OCI-LY3 (cell line): ENCODE results near the gene ZNF280A.
"Not testable (repeated sequence)": the region's sequence is repeated elsewhere in the genome, so short reads cannot be mapped to it uniquely, and the experiment has no call there.

Experiments
- H2AFZ ChIP-seq: fragments of 200-600, 300-600 bp; shearing (Covaris generic); 2 replicates; pipeline ENCODE4 v1.6.0; 2014; ENCODE audit warnings: antibody characterized with exemption, low read depth, low read length
- H3K27ac ChIP-seq: fragments of 200-600, 300-600 bp; sonication (generic); 2 replicates; pipeline ENCODE4 v1.5.1; 2014; ENCODE audit warnings: mild to moderate bottlenecking, low read length, moderate library complexity, mixed read lengths
- H3K27me3 ChIP-seq: fragments of 200-600, 300-600 bp; sonication (generic); 2 replicates; pipeline ENCODE4 v1.6.1; 2014; ENCODE audit warnings: low read depth, low read length, mixed read lengths
- H3K36me3 ChIP-seq: fragments of 200-600, 300-600 bp; sonication (generic); replicated peaks from 2 replicates; pipeline ENCODE3; 2014; ENCODE audit warnings: low read depth, low read length, mixed read lengths
- H3K4me1 ChIP-seq: fragments of 300-600, 200-600 bp; sonication (generic); 2 replicates; pipeline ENCODE4 v1.6.1; 2014; ENCODE audit warnings: low read length, mixed read lengths
- H3K4me2 ChIP-seq: fragments of 200-600, 300-600 bp; sonication (generic); 2 replicates; pipeline ENCODE4 v1.6.1; 2014; ENCODE audit warnings: low read length, mixed read lengths
- H3K4me3 ChIP-seq: fragments of 300-600, 200-600 bp; sonication (generic); 2 replicates; pipeline ENCODE4 v1.5.1; 2014; ENCODE audit warnings: antibody characterized with exemption, mild to moderate bottlenecking, low read length, moderate library complexity
- H3K79me2 ChIP-seq: fragments of 300-600, 200-600 bp; shearing (Covaris generic); 2 replicates; pipeline ENCODE4 v1.6.1; 2014; ENCODE audit warnings: mild to moderate bottlenecking, low read length, mixed read lengths
- H3K9ac ChIP-seq: fragments of 300-600, 200-600 bp; shearing (Covaris generic); 2 replicates; pipeline ENCODE4 v1.6.0; 2014; ENCODE audit warnings: mild to moderate bottlenecking, low read length, moderate library complexity
- H3K9me3 ChIP-seq: fragments of 200-600, 300-600 bp; shearing (Covaris generic); 2 replicates; pipeline ENCODE4 v1.6.1; 2014; ENCODE audit warnings: low read length, mixed read lengths; ENCODE audit not compliant: insufficient read depth
- H4K20me1 ChIP-seq: fragments of 200-600, 300-600 bp; sonication (generic); 2 replicates; pipeline ENCODE4 v1.6.1; 2016; ENCODE audit warnings: low read length, mixed read lengths; ENCODE audit not compliant: insufficient read depth
- EZH2phosphoT487 ChIP-seq: fragments of 200-600 bp; shearing (Covaris generic); IDR thresholded peaks from 2 replicates; pipeline ENCODE4 v1.6.1; 2018; ENCODE audit warnings: antibody characterized with exemption, mixed run types, low read depth
- TF ChIP-seq, protein P1 (sequence below): fragments of 200-600, 300-600 bp; sonication (generic); IDR thresholded peaks from 2 replicates; pipeline ENCODE4 v1.5.1; 2014; ENCODE audit warnings: antibody characterized with exemption, low read length, low read depth

ZNF280A gene

DNA sequence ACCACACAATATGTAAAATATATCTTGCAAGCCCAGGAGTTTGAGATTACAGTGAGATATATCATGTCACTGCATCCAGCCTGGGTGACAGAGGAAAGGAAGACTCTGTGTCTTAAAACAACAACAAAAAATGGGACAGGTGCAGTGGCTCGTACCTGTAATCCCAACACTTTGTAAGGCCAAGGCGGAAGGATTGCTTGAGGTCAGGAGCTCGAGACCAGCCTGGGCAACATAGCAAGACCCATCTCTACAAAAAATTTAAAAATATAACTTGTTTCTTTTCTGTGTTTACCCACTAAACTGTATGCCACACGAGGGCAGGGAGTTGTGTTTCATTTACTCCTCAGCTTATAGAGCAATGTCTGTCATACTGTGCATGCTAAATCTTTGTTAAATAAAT is 3.1 kb downstream of the ZNF280A start:
- H2AFZ ChIP-seq = no peak overlapping the region
- TF ChIP-seq EZH2phosphoT487 = no peak
- TF ChIP-seq, protein P1, sequence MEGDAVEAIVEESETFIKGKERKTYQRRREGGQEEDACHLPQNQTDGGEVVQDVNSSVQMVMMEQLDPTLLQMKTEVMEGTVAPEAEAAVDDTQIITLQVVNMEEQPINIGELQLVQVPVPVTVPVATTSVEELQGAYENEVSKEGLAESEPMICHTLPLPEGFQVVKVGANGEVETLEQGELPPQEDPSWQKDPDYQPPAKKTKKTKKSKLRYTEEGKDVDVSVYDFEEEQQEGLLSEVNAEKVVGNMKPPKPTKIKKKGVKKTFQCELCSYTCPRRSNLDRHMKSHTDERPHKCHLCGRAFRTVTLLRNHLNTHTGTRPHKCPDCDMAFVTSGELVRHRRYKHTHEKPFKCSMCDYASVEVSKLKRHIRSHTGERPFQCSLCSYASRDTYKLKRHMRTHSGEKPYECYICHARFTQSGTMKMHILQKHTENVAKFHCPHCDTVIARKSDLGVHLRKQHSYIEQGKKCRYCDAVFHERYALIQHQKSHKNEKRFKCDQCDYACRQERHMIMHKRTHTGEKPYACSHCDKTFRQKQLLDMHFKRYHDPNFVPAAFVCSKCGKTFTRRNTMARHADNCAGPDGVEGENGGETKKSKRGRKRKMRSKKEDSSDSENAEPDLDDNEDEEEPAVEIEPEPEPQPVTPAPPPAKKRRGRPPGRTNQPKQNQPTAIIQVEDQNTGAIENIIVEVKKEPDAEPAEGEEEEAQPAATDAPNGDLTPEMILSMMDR = no peak
- no peak overlapping the region for H3K4me2 ChIP-seq
- H3K4me3 ChIP-seq = no peak overlapping the region
- H3K27me3 ChIP-seq = no peaks in the 10 kb centered on the region
- H3K4me1 ChIP-seq = peaks cover 9% of the 10 kb centered on the region
- no peaks in the 10 kb centered on the region for H4K20me1 ChIP-seq
- no peaks in the 10 kb centered on the region for H3K79me2 ChIP-seq
- H3K36me3 ChIP-seq = no peaks in the 10 kb centered on the region
- no peaks in the 10 kb centered on the region for H3K9me3 ChIP-seq
- H3K9ac ChIP-seq = no peak overlapping the region
- H3K27ac ChIP-seq = no peak overlapping the region

DNA sequence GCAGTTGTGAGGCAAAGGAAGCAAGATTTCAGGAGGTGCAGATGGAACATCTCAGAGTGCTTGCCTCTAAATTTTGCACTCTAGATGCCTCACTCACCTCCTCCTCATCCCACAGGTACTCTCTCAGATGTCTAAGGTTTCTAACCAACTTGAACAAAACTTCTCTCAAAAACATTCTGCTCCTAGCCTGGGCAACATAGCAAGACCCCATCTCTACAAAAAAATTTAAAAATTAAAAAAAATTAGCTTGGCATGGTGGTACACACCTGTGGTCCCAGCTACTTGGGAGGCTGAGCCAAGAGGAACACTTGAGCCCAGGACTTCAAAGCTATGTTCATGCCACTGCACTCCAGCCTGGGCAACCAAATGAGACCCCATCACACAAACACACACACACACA is 4.2 kb downstream of the ZNF280A start:
- Histone ChIP-seq H3K4me2 (no peak overlapping the region), H3K9me3 (no peaks in the 10 kb centered on the region), H3K36me3 (no peaks in the 10 kb centered on the region), H3K9ac (no peak overlapping the region), H3K4me3 (no peak overlapping the region), H3K27me3 (no peaks in the 10 kb centered on the region), H3K4me1 (peaks cover 5% of the 10 kb centered on the region), H4K20me1 (no peaks in the 10 kb centered on the region), H2AFZ (no peak overlapping the region), H3K79me2 (no peaks in the 10 kb centered on the region), H3K27ac (no peak overlapping the region)
- TF ChIP-seq, protein P1 = no peak

DNA sequence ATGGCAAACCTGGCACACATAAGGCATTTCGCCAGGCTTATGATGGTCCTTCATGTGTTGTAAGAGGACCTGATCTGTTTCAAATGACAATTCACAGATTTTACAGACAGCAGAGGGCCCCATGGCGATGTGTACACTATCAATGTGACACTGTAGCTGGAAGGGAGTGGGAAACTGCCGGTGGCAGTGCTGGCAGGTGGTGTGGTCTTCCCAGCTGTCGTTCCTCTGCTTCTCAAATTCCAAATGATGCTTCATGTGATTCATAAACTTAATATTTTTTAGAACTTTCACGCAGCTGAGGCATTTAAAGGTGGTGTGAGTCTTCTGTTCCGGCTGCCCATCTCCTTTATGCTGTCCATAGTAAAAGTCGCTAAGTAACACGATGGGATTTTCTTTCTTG is 5.6 kb downstream of the ZNF280A start:
- not testable (repeated sequence) for H3K4me1 ChIP-seq, H3K9ac ChIP-seq, H3K4me2 ChIP-seq, H3K36me3 ChIP-seq, H3K9me3 ChIP-seq, H3K79me2 ChIP-seq, H3K27ac ChIP-seq, H2AFZ ChIP-seq, H3K27me3 ChIP-seq, H4K20me1 ChIP-seq, H3K4me3 ChIP-seq

DNA sequence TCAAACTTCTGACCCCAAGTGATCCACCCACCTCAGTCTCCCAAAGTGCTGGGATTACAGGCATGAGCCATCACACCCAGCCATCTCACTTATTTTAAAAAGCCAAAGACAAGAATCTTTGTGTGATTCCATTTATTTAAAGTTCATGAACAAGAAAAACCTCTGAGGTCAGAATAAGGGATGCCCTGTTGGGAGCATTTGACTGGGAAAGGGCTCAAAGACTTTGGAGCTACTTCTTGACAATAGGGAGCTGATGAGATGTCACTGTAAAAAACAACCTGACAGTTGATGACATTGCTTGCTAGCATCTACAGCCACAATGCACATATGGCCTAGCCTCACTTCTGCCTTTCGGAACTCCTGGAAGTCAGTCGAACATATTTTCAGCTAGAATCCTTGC is 6.5 kb downstream of the ZNF280A start:
- H3K36me3 ChIP-seq = no peaks in the 10 kb centered on the region
- TF ChIP-seq EZH2phosphoT487 = no peak
- TF ChIP-seq, protein P1 = no peak
- no peaks in the 10 kb centered on the region for H3K9me3 ChIP-seq
- no peak overlapping the region for H3K4me3 ChIP-seq
- no peak overlapping the region for H3K4me2 ChIP-seq
- H2AFZ ChIP-seq = no peak overlapping the region
- no peaks in the 10 kb centered on the region for H4K20me1 ChIP-seq
- H3K4me1 ChIP-seq = peaks cover 3% of the 10 kb centered on the region; the same call in 1 of the 2 replicates
- no peak overlapping the region for H3K27ac ChIP-seq
- H3K27me3 ChIP-seq = no peaks in the 10 kb centered on the region
- H3K9ac ChIP-seq = no peak overlapping the region
- H3K79me2 ChIP-seq = no peaks in the 10 kb centered on the region

DNA sequence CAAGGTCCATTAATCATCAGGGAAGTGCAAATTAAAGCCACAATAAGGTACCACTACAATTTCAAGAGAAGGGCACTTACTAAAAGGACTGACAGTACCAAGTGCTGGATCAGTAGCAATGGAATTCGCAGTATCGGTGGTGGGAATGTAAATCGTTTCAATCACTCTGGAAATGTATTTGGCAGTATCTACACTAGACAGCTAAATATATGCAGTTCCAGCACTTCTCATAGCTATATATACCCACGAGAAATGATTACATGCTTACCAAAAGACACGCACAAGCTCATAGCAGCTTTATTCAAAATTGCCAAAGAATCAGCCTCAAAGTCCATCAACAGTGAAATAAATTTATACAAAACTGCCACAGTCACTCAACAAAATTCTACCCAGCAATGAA is 7.1 kb downstream of the ZNF280A start:
- H4K20me1 ChIP-seq = no peaks in the 10 kb centered on the region
- no peak for TF ChIP-seq EZH2phosphoT487
- TF ChIP-seq, protein P1 = no peak

DNA sequence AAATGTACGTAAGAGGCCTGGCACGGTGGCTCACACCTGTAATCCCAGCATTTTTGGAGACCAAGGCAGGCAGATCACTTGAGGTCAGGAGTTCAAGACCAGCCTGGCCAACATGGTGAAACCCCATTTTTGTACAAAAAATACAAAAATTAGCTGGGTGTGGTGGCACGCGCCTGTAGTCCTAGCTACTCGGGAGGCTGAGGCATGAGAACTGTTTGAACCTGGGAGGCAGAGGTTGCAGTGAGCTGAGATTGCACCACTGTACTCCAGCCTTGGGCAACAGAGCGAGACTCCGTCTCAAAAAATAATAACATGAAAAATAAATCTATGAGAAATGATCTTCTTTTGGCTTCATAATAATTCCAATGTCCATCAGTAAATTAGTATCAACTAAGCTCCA is 9.2 kb downstream of the ZNF280A start:
- not testable (repeated sequence) for H2AFZ ChIP-seq, H3K4me3 ChIP-seq, H4K20me1 ChIP-seq, H3K9me3 ChIP-seq, H3K36me3 ChIP-seq, H3K9ac ChIP-seq, H3K4me1 ChIP-seq, H3K4me2 ChIP-seq, H3K27ac ChIP-seq, H3K27me3 ChIP-seq, H3K79me2 ChIP-seq

More for the DNA sequence above, 7.1 kb downstream of the ZNF280A start:
- H2AFZ ChIP-seq = no peak overlapping the region
- peaks cover 4% of the 10 kb centered on the region for H3K79me2 ChIP-seq
- no peak overlapping the region for H3K9ac ChIP-seq
- H3K4me1 ChIP-seq = peaks cover 3% of the 10 kb centered on the region; the same call in 1 of the 2 replicates
- no peak overlapping the region for H3K27ac ChIP-seq
- H3K36me3 ChIP-seq = no peaks in the 10 kb centered on the region
- H3K9me3 ChIP-seq = no peaks in the 10 kb centered on the region
- H3K4me2 ChIP-seq = no peak overlapping the region
- H3K4me3 ChIP-seq = no peak overlapping the region
- no peaks in the 10 kb centered on the region for H3K27me3 ChIP-seq

DNA sequence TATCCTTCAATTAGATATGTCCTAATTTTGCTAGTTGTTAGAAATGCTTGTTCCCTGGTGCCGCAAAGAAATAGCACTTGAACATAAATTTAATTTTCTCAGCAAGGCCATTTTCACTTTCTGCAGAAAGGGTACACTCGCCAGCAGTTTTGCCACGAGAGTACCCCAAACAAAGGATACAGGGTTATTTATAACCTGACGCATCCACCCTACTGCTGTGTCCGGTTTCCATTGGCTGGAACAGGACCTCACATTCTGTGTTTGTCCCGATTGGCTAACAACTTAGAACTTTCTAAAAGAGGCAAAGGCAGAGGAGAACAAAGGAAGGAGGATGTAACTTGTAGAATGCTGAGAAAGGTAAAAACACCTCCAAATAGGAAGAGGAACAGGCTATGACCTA is 10.2 kb downstream of the ZNF280A start:
- H3K27me3 ChIP-seq, H3K79me2 ChIP-seq, H4K20me1 ChIP-seq, H3K9ac ChIP-seq, H3K9me3 ChIP-seq, H3K4me3 ChIP-seq, H3K27ac ChIP-seq, H2AFZ ChIP-seq, H3K4me1 ChIP-seq, H3K4me2 ChIP-seq, H3K36me3 ChIP-seq: not testable (repeated sequence)
